H1 (cell line): ENCODE measurements around the gene MAP3K3. TPM values are rescaled to one million over a fixed set of nuclear protein-coding genes. Genes with fewer than 3 reads are reported as not detected.

ENCODE experiments used
- RAD21 ChIP-seq, 2 experiments: IDR thresholded peaks in 1 of 2; conservative IDR thresholded peaks in 1 of 2; 2 replicates each; pipeline ENCODE4 v1.6.1; 2011; ENCODE audit warnings: low read depth in 2 of 2, low read length in 2 of 2, improper control_type of control experiment in 1 of 2, inconsistent platforms in 1 of 2, mild to moderate bottlenecking in 1 of 2, moderate library complexity in 1 of 2
- RXRA ChIP-seq: IDR thresholded peaks from 2 replicates; pipeline ENCODE4 v1.6.1; 2011; ENCODE audit warnings: low read depth, mild to moderate bottlenecking, low read length, moderate library complexity; ENCODE audit not compliant: insufficient read depth
- polyA plus RNA-seq, 7 experiments: library from polyadenylated mRNA; depleted of rRNA in 3 of 7; stranded (reverse) in 5 of 7; unstranded in 2 of 7; fragments of >200 nt in 5 of 7; fragments of 200-250 nt in 2 of 7; gene quantifications; 1 replicate in 5 of 7; 2 replicates in 1 of 7; 4 replicates in 1 of 7; pipeline versions ENCODE4 v1.2.1 to v1.2.3, GENCODE V29; 2011 to 2013; ENCODE audit warnings: missing spikeins in 2 of 7, mixed read lengths in 2 of 7
- total RNA-seq: library from RNA; stranded (reverse); fragmentation: NEBNext Ultra II Directional; extraction: Animal tissue kit (Norgen Biotek cat#: 25700); gene quantifications from 2 replicates; pipeline ENCODE4 v1.2.1, GENCODE V29; 2021

The MAP3K3 gene
- total and polyA plus RNA-seq, 2 of the 8 experiments (the other 6 are each of a cell fraction or from before 2014, with no cell fraction given), result 10.3 to 21.0 TPM

GRCh38 chr17:63623786-63624530 lies 1.7 kb downstream of the MAP3K3 start (continued):
- TF ChIP-seq RAD21 (IDR thresholded peaks at IDR 0.05 in 1 of 2, conservative IDR thresholded peaks at IDR 0.05 in 1 of 2; ENCODE audit: low read depth in 2 of 2, low read length in 2 of 2) (no peak), RXRA (no peak)
